Measurements from ENCODE around the gene SAA2.
"Not testable (repeated sequence)": the region's sequence is repeated elsewhere in the genome, so short reads cannot be mapped to it uniquely, and the experiment has no call there.

The SAA2 gene

GRCh38 chr11:18254781-18255361, 6.4 kb upstream of the SAA2 start:
- DNase-seq (ENCODE audit: low read depth) = no peak
- no peak overlapping the region for H3K4me3 ChIP-seq (ENCODE audit: low read depth, low read length)

GRCh38 chr11:18253778-18254338, 5.4 kb upstream of the SAA2 start:
- no peak for DNase-seq (ENCODE audit: low read depth)
- no peak overlapping the region for H3K4me3 ChIP-seq (ENCODE audit: low read depth, low read length)

- no peak for DNase-seq (ENCODE audit: low read depth)
- H3K4me3 ChIP-seq (ENCODE audit: low read depth, low read length) = no peak overlapping the region
Measured at GRCh38 chr11:18253233-18253632, 4.8 kb upstream of the SAA2 start.

- not testable (repeated sequence) for H3K4me3 ChIP-seq (ENCODE audit: low read depth, low read length)
Measured at GRCh38 chr11:18247191-18247581, 1.3 kb downstream of the SAA2 start.

GRCh38 chr11:18246379-18247190, 1.9 kb downstream of the SAA2 start:
- not testable (repeated sequence) for H3K4me3 ChIP-seq (ENCODE audit: low read depth, low read length); DNase-seq (ENCODE audit: low read depth)

More at GRCh38 chr11:18247191-18247581, 1.3 kb downstream of the SAA2 start:
- not testable (repeated sequence) for DNase-seq (ENCODE audit: low read depth)

GRCh38 chr11:18245396-18245795, 3.1 kb downstream of the SAA2 start:
- DNase-seq (ENCODE audit: low read depth) = no peak
- H3K4me3 ChIP-seq (ENCODE audit: low read depth, low read length) = no peak overlapping the region

- H3K4me3 ChIP-seq (ENCODE audit: low read depth, low read length) = no peak overlapping the region
- peak; percentile 25 for DNase-seq (ENCODE audit: low read depth)
Measured at GRCh38 chr11:18243783-18244362, 4.6 kb downstream of the SAA2 start.

- DNase-seq (ENCODE audit: low read depth) = no peak
Measured at GRCh38 chr11:18239655-18240054, 8.8 kb downstream of the SAA2 start.

GRCh38 chr11:18236664-18237356, 11.7 kb downstream of the SAA2 start, which contains the start of gene SAA4:
Gene SAA4 (minus strand): TSS chr11:18236802. CDS start chr11:18235926, 876 bp downstream.
- no peak for DNase-seq (ENCODE audit: low read depth)
- H3K4me3 ChIP-seq (ENCODE audit: low read depth, low read length) = no peak within 1 kb of the TSS

More at GRCh38 chr11:18239655-18240054, 8.8 kb downstream of the SAA2 start:
- no peak overlapping the region for H3K4me3 ChIP-seq (ENCODE audit: low read depth, low read length)

GRCh38 chr11:18235394-18236334, 12.8 kb downstream of the SAA2 start:
- DNase-seq (ENCODE audit: low read depth) = no peak
- H3K4me3 ChIP-seq (ENCODE audit: low read depth, low read length) = no peak overlapping the region

GRCh38 chr11:18233912-18234311, 14.6 kb downstream of the SAA2 start:
- no peak overlapping the region for H3K4me3 ChIP-seq (ENCODE audit: low read depth, low read length)
- DNase-seq (ENCODE audit: low read depth) = no peak

- H3K4me3 ChIP-seq (ENCODE audit: low read depth, low read length) = no peak overlapping the region
- no peak for DNase-seq (ENCODE audit: low read depth)
Measured at GRCh38 chr11:18230859-18231258, 17.6 kb downstream of the SAA2 start.

- no peak for DNase-seq (ENCODE audit: low read depth)
- no peak overlapping the region for H3K4me3 ChIP-seq (ENCODE audit: low read depth, low read length)
Measured at GRCh38 chr11:18229501-18229900, 19.0 kb downstream of the SAA2 start.

- H3K4me3 ChIP-seq (ENCODE audit: low read depth, low read length) = no peak overlapping the region
- DNase-seq (ENCODE audit: low read depth) = no peak
Measured at GRCh38 chr11:18225913-18226312, 22.6 kb downstream of the SAA2 start.

- H3K4me3 ChIP-seq (ENCODE audit: low read depth, low read length) = no peak overlapping the region
- DNase-seq (ENCODE audit: low read depth) = no peak
Measured at GRCh38 chr11:18223591-18224387, 24.7 kb downstream of the SAA2 start.

- H3K4me3 ChIP-seq (ENCODE audit: low read depth, low read length) = no peak overlapping the region
- no peak for DNase-seq (ENCODE audit: low read depth)
Measured at GRCh38 chr11:18222814-18223421, 25.6 kb downstream of the SAA2 start.

GRCh38 chr11:18221274-18221876, 27.1 kb downstream of the SAA2 start:
- no peak for DNase-seq (ENCODE audit: low read depth)

More at GRCh38 chr11:18221274-18221876, 27.1 kb downstream of the SAA2 start:
- H3K4me3 ChIP-seq (ENCODE audit: low read depth, low read length) = no peak overlapping the region
